ENCODE data around the gene KRT2. TPM values are rescaled to one million over a fixed set of nuclear protein-coding genes. Genes with fewer than 3 reads are reported as not detected.

Gene KRT2
- total and polyA plus RNA-seq, 2 of the 8 experiments (the other 6 are each of a cell fraction or from before 2014, with no cell fraction given), result not detected

- Histone ChIP-seq H2BK5ac (ENCODE audit: low read depth, low read length) (no peak overlapping the region), H3K79me1 (ENCODE audit: low read depth, low read length) (no peaks in the 10 kb centered on the region; the same call in 1 of the 2 replicates), H4K91ac (replicated peaks; ENCODE audit: insufficient read length, low read length) (no peak overlapping the region), H2BK15ac (ENCODE audit: low read length) (no peak overlapping the region), H2AFZ (ENCODE audit: low read length) (no peak overlapping the region), H3K4me1 (replicated peaks in 1 of 4; ENCODE audit: control insufficient read depth in 3 of 4, insufficient read depth in 4 of 4, low read length in 3 of 4) (no peaks in the 10 kb centered on the region; a peak in 1 of 7 replicates), H3K79me2 (ENCODE audit: control insufficient read depth in 1 of 2, insufficient read depth in 2 of 2, low read length in 2 of 2) (no peaks in the 10 kb centered on the region), H3K23ac (ENCODE audit: insufficient read length) (no peak overlapping the region), H4K20me1 (replicated peaks in 1 of 2; ENCODE audit: control insufficient read depth in 1 of 2, insufficient read depth in 2 of 2, low read length in 2 of 2) (no peaks in the 10 kb centered on the region), H2BK120ac (replicated peaks; ENCODE audit: low read depth, low read length) (no peak overlapping the region), H3K4me3 (ENCODE audit: extremely low read depth in 1 of 4, insufficient read depth in 2 of 4, low read depth in 3 of 4, low read length in 4 of 4) (no peak overlapping the region), H3K23me2 (ENCODE audit: low read depth, low read length) (no peaks in the 10 kb centered on the region), H2AK5ac (ENCODE audit: low read depth, low read length) (no peak overlapping the region), H3K56ac (replicated peaks; ENCODE audit: insufficient read length, low read depth, low read length) (no peak overlapping the region), H4K8ac (ENCODE audit: extremely low read depth, insufficient read depth, low read length) (no peak overlapping the region), H3K4me2 (ENCODE audit: insufficient read depth in 1 of 2, low read depth in 2 of 2, low read length in 2 of 2) (no peak overlapping the region), H2BK12ac (ENCODE audit: low read depth, low read length) (no peak overlapping the region), H3K36me3 (ENCODE audit: control insufficient read depth in 2 of 4, insufficient read depth in 4 of 4, low read length in 3 of 4) (no peaks in the 10 kb centered on the region), H2BK20ac (ENCODE audit: low read length) (no peak overlapping the region), H3K4ac (replicated peaks; ENCODE audit: insufficient read length, low read depth, low read length) (no peak overlapping the region), H3K27ac (ENCODE audit: low read depth, low read length) (no peak overlapping the region), H3K9ac (replicated peaks in 1 of 4; ENCODE audit: extremely low read depth in 1 of 4, low read depth in 3 of 4, low read length in 3 of 4) (no peak overlapping the region; a peak in 1 of 7 replicates), H3K9me3 (ENCODE audit: insufficient read depth in 2 of 2, low read depth in 1 of 2, low read length in 1 of 2) (no peaks in the 10 kb centered on the region), H3K27me3 (replicated peaks in 1 of 4; ENCODE audit: control insufficient read depth in 3 of 4, extremely low read depth in 1 of 4, insufficient read depth in 3 of 4, low read length in 3 of 4) (no peaks in the 10 kb centered on the region; a peak in 1 of 7 replicates), H3K14ac (ENCODE audit: insufficient read length) (no peak overlapping the region), H3K18ac (ENCODE audit: extremely low read depth, low read length) (no peak overlapping the region), H4K5ac (ENCODE audit: insufficient read length, low read depth, low read length) (no peak overlapping the region)
- TF ChIP-seq NRF1 (IDR thresholded peaks at IDR 0.05; ENCODE audit: low read depth, low read length) (no peak), KDM1A (IDR thresholded peaks at IDR 0.05; ENCODE audit: borderline replicate concordance, low read length) (no peak), RFX5 (IDR thresholded peaks at IDR 0.05; ENCODE audit: borderline replicate concordance, low read depth, low read length) (no peak), RBBP5 (IDR thresholded peaks at IDR 0.05; ENCODE audit: borderline replicate concordance, low read depth, low read length) (no peak), EGR1 (IDR thresholded peaks at IDR 0.05; ENCODE audit: borderline replicate concordance, low read depth, low read length) (no peak), POLR2AphosphoS5 (IDR thresholded peaks at IDR 0.05; ENCODE audit: low read depth, low read length) (no peak)
- POLR2A ChIA-PET (ENCODE audit: partially characterized antibody), result no interaction called here
- DNase-seq (ENCODE audit: low read depth in 1 of 2, low spot score in 2 of 2), result peak in 1 of 2 experiments; percentile 20
- CTCF ChIA-PET (ENCODE audit: partially characterized antibody), result interaction anchor here (1.0 to 1.2 kb wide), 3 partner anchors 31 to 257 kb away, joined by 3 to 4 read pairs (median 3); no protein-coding TSS in a partner anchor
- WGBS, 2 experiments (ENCODE audit: extremely low coverage in 1 of 2, insufficient coverage in 1 of 2, insufficient read length in 1 of 2, insufficient replicate concordance in 2 of 2, low coverage in 1 of 2, low lambda C conversion rate in 2 of 2, missing lambda C conversion rate in 1 of 2), result 75% methylated on average over 5 of the region's 5 CpGs; no CpG with 5 or more reads in 1 of the 2 experiments
- no peak for FAIRE-seq
These were observed 29.7 kb downstream of the KRT2 start for GRCh38 chr12:52622349-52622748.
